Stimulated activated CD4-positive, alpha-beta T cell treated with anti-CD3 and anti-CD28 coated beads, Interleukin-2, amount 100 ng/mL, for 24 hours (primary cell): ENCODE measurements around the gene SARNP.
"Not testable (repeated sequence)": the region's sequence is repeated elsewhere in the genome, so short reads cannot be mapped to it uniquely, and the experiment has no call there.

Source experiments
- DNase-seq, 2 donors: peaks; one replicate each; pipeline ENCODE4 v3.0.0-alpha.2; 2020

SARNP gene

GRCh38 chr12:55839345-55840140 lies 22.0 kb upstream of the SARNP start:
- DNase-seq, result no peak

GRCh38 chr12:55838361-55838760 lies 20.8 kb upstream of the SARNP start:
- no peak for DNase-seq

GRCh38 chr12:55834400-55834799 lies 16.9 kb upstream of the SARNP start:
- DNase-seq, result not testable (repeated sequence)

- no peak for DNase-seq
These were observed 15.5 kb upstream of the SARNP start for GRCh38 chr12:55833056-55833455.

- no peak for DNase-seq
These were observed 13.9 kb upstream of the SARNP start for GRCh38 chr12:55831447-55831815.

GRCh38 chr12:55830601-55831446 lies 13.3 kb upstream of the SARNP start:
- DNase-seq, result peak; percentile 48 to 52

- DNase-seq, result peak in 1 of 2 donors; percentile 51
These were observed 12.6 kb upstream of the SARNP start for GRCh38 chr12:55829967-55830600.

GRCh38 chr12:55828357-55828756 lies 10.8 kb upstream of the SARNP start:
- DNase-seq, result no peak

- no peak for DNase-seq
These were observed 10.3 kb upstream of the SARNP start for GRCh38 chr12:55827806-55828205.

- DNase-seq, result peak in 1 of 2 donors; percentile 29
These were observed 7.2 kb upstream of the SARNP start for GRCh38 chr12:55824726-55825125.

GRCh38 chr12:55823419-55823818 lies 5.9 kb upstream of the SARNP start:
- no peak for DNase-seq

GRCh38 chr12:55822228-55822627 lies 4.7 kb upstream of the SARNP start:
- DNase-seq, result no peak

GRCh38 chr12:55820679-55821078 lies 3.2 kb upstream of the SARNP start:
- no peak for DNase-seq

GRCh38 chr12:55818886-55819285 lies 1.4 kb upstream of the SARNP start:
- no peak for DNase-seq

GRCh38 chr12:55818140-55818728 lies 710 bp upstream of the SARNP start:
- no peak for DNase-seq

GRCh38 chr12:55816881-55817344 lies 611 bp downstream of the SARNP start:
- DNase-seq, result no peak

- no peak for DNase-seq
These were observed 2.1 kb downstream of the SARNP start for GRCh38 chr12:55815473-55815872.

GRCh38 chr12:55814257-55814656 lies 3.3 kb downstream of the SARNP start:
- DNase-seq, result no peak

- no peak for DNase-seq
These were observed 5.4 kb downstream of the SARNP start for GRCh38 chr12:55812088-55812487.

GRCh38 chr12:55809274-55809673 lies 8.2 kb downstream of the SARNP start:
- DNase-seq, result no peak

GRCh38 chr12:55806982-55807381 lies 10.5 kb downstream of the SARNP start:
- DNase-seq, result no peak

GRCh38 chr12:55797550-55797949 lies 20.0 kb downstream of the SARNP start:
- DNase-seq, result no peak

- no peak for DNase-seq
These were observed 20.5 kb downstream of the SARNP start for GRCh38 chr12:55797068-55797467.
